Subcutaneous adipose tissue (tissue), 4 donors: ENCODE measurements around the gene KIF1A. TPM values are rescaled to one million over a fixed set of nuclear protein-coding genes. Genes with fewer than 3 reads are reported as not detected.

ENCODE experiments used
- total RNA-seq, 4 donors: library from RNA; depleted of rRNA; stranded (reverse); fragments of >200 nt; gene quantifications; one replicate each; pipeline ENCODE4 v1.1.0, GENCODE V29; 2016
- TF ChIP-seq, protein P1 (sequence below): fragments of 450-650 bp; IDR thresholded peaks from one replicate; pipeline ENCODE4 v1.5.1; 2016; ENCODE audit warnings: low read depth, mild to moderate bottlenecking, control low read depth, antibody characterized with exemption, moderate library complexity

The KIF1A gene
- total RNA-seq, 4 donors from 2014 or later, result not detected

DNA sequence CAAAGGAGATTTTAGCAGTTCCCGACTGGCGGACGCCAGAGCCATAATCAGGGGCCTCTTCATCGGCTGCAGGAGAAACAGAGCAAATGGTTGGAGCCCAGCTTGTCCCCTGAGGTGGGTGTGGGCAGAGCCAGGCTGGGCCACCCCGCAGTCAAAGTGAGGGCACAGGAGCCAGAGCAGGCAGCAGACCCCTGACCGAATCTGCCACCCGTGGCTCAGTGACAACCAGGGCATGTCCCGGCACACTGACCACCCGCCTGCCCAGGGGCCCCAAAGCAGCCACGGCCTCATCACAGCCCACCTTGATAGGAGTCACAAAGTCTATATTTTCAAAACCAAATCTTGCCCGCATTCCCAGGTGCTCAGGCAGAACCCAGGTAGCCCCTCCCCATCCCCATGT lies 72.8 kb downstream of the KIF1A start:
- TF ChIP-seq, protein P1, sequence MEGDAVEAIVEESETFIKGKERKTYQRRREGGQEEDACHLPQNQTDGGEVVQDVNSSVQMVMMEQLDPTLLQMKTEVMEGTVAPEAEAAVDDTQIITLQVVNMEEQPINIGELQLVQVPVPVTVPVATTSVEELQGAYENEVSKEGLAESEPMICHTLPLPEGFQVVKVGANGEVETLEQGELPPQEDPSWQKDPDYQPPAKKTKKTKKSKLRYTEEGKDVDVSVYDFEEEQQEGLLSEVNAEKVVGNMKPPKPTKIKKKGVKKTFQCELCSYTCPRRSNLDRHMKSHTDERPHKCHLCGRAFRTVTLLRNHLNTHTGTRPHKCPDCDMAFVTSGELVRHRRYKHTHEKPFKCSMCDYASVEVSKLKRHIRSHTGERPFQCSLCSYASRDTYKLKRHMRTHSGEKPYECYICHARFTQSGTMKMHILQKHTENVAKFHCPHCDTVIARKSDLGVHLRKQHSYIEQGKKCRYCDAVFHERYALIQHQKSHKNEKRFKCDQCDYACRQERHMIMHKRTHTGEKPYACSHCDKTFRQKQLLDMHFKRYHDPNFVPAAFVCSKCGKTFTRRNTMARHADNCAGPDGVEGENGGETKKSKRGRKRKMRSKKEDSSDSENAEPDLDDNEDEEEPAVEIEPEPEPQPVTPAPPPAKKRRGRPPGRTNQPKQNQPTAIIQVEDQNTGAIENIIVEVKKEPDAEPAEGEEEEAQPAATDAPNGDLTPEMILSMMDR, result no peak

DNA sequence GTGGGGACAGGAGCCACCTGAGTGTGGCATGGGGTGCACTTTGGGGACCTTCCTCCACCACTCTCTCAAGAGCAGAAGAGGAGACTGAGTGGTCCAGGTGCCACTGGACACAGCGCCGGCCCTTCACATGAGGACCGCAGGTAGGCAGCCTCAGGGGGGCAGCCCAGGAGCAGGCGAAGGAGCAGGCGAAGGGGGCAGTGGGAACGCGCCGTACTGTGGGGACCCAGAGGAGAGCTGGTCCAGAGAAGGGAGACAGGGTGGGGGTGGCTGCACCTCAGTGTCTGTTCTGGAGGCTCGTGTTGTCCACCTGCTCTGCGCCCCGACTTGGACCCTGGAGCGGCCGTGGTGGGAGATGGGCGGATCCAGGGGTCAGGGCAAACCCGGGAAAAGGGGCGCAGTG lies 73.3 kb downstream of the KIF1A start:
- TF ChIP-seq, protein P1, result no peak

DNA sequence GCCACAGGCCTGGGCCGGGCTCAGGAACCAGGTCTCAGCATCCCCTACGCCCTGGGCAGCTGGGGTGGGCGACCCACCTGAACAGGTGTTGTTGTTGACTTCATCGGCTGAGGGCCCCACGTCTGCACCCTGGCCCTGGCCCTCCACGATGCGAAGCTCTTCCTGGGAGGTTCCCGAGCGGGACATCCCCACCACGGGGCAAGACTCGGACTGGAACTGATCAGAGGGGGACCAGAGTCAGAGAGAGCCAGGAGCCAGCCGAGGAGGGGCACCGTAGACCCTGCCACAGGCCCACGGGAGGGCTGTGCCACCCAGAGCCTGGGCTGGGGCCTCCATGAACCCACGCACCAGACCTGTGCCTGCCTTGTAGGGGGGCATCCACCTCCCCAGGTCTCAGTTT lies 74.1 kb downstream of the KIF1A start:
- TF ChIP-seq, protein P1, result no peak

DNA sequence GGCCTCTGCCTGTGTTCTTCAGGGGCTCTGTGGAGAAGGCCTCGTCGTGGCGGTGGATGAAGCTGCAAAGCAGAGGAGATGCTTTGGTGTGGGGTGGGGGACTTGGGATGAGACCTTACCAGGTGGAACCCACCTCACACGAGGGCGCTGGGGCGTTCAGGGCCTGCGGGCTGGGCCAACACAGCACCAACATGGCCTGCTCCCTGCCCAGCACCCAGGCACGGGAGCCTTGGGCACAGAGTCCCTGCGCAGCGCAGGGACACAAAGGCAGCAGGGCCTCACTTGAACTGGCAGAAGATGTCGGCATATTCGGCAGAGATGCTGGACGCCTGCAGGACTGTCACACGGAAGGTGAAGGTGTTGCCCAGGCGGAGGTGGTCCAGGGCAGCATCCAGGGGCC lies 74.6 kb downstream of the KIF1A start:
- TF ChIP-seq, protein P1, result no peak

DNA sequence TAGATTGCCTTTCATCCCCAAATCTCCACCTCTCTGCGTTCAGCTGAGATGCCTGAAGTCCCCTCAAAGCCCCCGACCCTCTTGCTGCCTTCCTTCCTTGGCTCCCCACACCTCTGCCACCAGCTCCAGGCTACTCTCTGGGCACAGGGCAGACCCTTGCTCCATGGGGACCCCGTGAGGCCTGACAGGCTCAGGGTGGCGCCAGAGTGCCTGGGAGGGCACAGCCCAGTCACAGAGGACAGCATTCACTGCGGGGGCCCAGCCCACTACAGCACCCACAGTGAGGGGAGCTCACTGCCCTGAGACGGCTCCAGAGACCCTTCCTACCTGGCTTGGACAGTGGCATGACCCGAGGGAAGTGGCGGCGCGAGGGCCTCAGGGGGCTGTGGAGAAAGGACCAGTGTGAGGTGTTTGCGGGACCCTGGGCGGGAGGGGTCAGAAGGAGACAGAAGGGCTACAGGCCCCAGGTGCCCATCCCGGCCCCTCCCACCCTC lies 77.4 kb downstream of the KIF1A start:
- TF ChIP-seq, protein P1, result no peak

DNA sequence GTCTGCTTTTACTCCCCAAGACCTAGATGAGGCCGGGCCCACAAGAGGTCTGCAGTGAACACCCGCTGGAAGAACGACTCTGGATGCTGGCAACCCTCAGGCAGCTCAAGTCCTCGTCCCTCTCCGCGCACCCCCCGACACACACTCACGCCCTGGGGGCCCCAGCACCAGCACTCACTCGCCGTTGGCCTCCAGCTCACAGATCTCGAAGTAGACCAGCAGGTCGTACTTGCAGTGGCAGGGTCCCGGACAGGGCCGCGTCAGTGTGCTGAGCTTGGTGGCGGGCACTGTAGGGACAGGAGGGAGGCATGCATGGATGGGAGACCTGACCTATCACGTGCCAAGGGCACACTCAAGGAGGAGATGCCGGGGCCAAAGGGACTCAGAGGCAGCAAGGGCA lies 78.9 kb downstream of the KIF1A start:
- TF ChIP-seq, protein P1, result no peak

DNA sequence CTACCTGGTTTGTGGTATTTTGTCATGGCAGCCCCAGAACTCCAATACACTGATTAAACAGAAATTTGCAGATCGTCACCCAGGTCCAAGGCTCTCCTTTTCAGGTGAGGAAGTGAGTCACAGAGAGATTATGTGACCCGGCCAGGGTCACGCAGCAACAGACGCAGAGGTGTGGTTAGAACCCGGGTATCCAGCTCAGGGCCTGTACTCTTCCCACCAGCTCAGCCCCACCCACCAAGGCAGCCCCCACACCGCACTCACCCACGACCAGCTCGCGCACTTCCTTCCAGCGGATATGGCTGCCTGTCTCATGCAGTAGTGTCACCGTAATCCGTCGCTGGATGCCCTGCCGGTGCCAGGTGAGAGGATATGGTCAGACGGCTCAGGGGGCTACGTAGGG lies 80.2 kb downstream of the KIF1A start:
- TF ChIP-seq, protein P1, result no peak
